GM18951 (cell line): Measurements from ENCODE around the gene OCIAD2.
"Not testable (repeated sequence)": the region's sequence is repeated elsewhere in the genome, so short reads cannot be mapped to it uniquely, and the experiment has no call there.

Experiments
- POLR2A ChIP-seq: IDR thresholded peaks from 4 replicates; pipeline ENCODE4 v1.6.1; 2011; ENCODE audit warnings: mild to moderate bottlenecking; ENCODE audit not compliant: insufficient read length, insufficient read depth; ENCODE audit errors: extremely low read depth
- in situ Hi-C: fragments of 300-500 bp; cut with MboI; formaldehyde crosslinking; loops from one replicate; pipeline ENCODE4 v1.12.0; 2022; ENCODE audit warnings: low sequenced_read_pairs, mixed read lengths, inconsistent platforms; ENCODE audit not compliant: unreplicated experiment

OCIAD2 gene

DNA sequence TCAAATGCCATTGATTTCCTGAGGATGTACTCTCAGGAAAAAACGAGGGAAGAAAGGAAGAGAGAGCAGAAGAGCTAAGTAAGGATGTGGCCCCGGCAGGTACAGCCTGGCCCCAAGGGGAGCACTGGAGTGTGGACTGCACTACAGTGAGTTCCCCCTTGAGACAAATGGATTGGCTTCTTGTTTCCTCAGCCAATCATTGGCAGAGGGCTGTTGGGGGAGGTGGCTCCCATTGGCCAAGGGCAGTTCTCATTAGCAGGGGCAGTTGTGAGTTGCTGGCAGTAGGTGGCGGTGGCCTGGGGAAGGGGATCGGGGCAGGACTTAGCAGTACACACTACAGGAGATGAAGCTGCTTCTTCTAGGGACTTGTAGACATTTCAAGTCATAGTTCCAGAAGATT is 24.1 kb upstream of the OCIAD2 start:
- in situ Hi-C loops: no loop called here
- TF ChIP-seq POLR2A: no peak

- TF ChIP-seq POLR2A: no peak
- in situ Hi-C loops: no loop called here
Observed at GRCh38 chr4:48924416-48924815, 17.8 kb upstream of the OCIAD2 start.

DNA sequence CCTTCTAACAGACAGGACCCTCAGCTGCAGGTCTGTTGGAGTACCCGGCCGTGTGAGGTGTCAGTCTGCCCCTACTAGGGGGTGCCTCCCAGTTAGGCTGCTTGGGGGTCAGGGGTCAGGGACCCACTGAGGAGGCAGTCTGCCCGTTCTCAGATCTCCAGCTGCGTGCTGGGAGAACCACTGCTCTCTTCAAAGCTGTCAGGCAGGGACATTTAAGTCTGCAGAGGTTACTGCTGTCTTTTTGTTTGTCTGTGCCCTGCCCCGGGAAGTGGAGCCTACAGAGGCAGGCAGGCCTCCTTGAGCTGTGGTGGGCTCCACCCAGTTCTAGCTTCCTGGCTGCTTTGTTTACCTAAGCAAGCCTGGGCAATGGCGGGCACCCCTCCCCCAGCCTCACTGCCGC is 16.5 kb upstream of the OCIAD2 start:
- in situ Hi-C loops: not testable (repeated sequence)

GRCh38 chr4:48914311-48914710 is 7.7 kb upstream of the OCIAD2 start:
- TF ChIP-seq POLR2A: no peak
- in situ Hi-C loops: no loop called here

GRCh38 chr4:48913346-48913745 is 6.8 kb upstream of the OCIAD2 start:
- TF ChIP-seq POLR2A: no peak
- in situ Hi-C loops: no loop called here

GRCh38 chr4:48912349-48912748 is 5.8 kb upstream of the OCIAD2 start:
- in situ Hi-C loops: no loop called here
- TF ChIP-seq POLR2A: no peak

DNA sequence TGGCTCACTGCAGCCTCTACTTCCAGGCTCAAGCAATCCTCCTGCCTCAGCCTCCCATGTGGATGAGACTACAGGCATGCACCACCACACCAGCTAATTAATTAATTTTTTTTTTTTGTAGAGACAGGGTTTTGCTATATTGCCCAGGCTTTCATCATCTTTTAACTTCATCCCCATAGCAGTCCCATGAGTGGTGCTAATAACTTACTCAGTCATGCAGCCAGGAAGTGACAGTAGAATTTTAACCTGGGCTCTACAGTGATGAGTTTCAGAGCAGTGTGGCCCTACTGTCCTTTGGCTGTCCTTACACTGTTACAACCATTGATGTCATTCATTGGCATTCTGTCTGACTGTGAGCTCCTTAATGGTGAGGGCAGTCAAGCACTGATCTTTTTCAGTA is 3.9 kb upstream of the OCIAD2 start:
- no peak for TF ChIP-seq POLR2A
- in situ Hi-C loops: no loop called here

GRCh38 chr4:48909697-48910096 is 3.1 kb upstream of the OCIAD2 start:
- in situ Hi-C loops: no loop called here
- no peak for TF ChIP-seq POLR2A

DNA sequence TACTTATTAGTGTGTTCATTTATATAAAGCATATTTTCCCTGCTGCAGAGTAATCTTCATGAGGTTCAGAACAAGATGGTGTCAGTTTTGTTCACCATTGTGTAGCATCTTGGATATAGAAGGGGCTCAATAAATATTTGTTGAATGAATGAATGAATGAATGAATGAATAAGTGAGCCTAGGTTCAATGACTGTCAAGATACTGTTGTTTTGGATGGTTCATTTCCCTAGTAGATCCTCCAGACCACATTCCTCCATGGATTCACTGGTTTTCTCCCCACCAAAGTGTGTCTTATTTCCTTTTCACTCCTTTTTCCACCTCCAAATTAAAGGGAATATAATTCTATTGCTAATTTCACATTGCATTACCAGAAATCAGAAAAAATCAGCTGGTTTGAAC is 2.1 kb upstream of the OCIAD2 start:
- no peak for TF ChIP-seq POLR2A
- in situ Hi-C loops: no loop called here

- in situ Hi-C loops: no loop called here
- no peak for TF ChIP-seq POLR2A
Observed at GRCh38 chr4:48907706-48908477, 1.3 kb upstream of the OCIAD2 start.

DNA sequence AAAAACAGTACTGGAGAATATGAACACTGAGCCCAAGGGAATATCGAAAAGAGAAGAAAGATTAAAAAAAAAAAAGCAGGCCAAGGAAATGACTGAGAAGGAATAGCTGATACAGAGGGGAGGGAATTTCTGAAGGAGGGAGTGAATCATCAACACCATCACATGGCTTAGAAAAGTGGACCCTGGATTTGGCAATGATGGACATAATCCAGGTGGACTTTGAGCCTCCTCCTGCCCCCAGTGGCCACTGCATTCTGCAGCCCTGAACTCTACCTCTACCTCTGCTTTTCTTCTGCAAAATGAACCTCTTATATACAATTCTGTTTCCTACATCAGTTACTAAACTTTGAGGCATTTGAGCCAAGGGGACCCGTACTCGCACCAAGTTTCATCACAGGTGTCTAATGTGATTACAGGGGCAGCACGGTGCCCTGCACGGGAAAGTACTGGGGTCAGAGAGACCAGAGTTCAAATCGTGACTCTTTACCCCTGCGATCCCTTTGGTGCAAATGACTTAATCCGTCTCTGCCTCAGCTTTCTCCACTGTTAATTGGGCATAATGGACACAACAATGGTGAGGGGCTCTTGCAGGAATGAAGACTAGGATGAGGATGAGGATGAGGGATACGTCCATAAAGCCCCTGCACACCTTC is 1.1 kb downstream of the OCIAD2 start:
- in situ Hi-C loops: no loop called here
- TF ChIP-seq POLR2A: no peak

- in situ Hi-C loops: no loop called here
- TF ChIP-seq POLR2A: no peak
Observed at GRCh38 chr4:48904541-48905142, 1.9 kb downstream of the OCIAD2 start.

GRCh38 chr4:48904101-48904500 is 2.5 kb downstream of the OCIAD2 start:
- in situ Hi-C loops: no loop called here
- TF ChIP-seq POLR2A: no peak

- in situ Hi-C loops: no loop called here
- TF ChIP-seq POLR2A: no peak
Observed at GRCh38 chr4:48902266-48902665, 4.3 kb downstream of the OCIAD2 start.
